Ectodermal cell (in vitro differentiated cells): Measurements from ENCODE around the gene GCC2.
"Not testable (repeated sequence)": the region's sequence is repeated elsewhere in the genome, so short reads cannot be mapped to it uniquely, and the experiment has no call there.

Experiments
- H3K27ac ChIP-seq: 2 replicates; pipeline ENCODE4 v1.7.0; 2013; ENCODE audit warnings: mild to moderate bottlenecking, low read depth, low read length; ENCODE audit not compliant: insufficient read depth, poor library complexity, severe bottlenecking
- H3K27me3 ChIP-seq: 2 replicates; pipeline ENCODE4 v1.7.0; 2013; ENCODE audit warnings: mild to moderate bottlenecking, low read length; ENCODE audit not compliant: insufficient read depth, control insufficient read depth, poor library complexity, severe bottlenecking
- H3K36me3 ChIP-seq: one replicate; pipeline ENCODE4 v1.7.0; 2013; ENCODE audit warnings: low read length; ENCODE audit not compliant: control insufficient read depth, insufficient read depth
- H3K4me1 ChIP-seq: one replicate; pipeline ENCODE4 v1.7.0; 2013; ENCODE audit warnings: low read length; ENCODE audit not compliant: control insufficient read depth, insufficient read depth
- H3K4me3 ChIP-seq: 2 replicates; pipeline ENCODE4 v1.7.0; 2013; ENCODE audit warnings: low read depth, low read length, control low read depth; ENCODE audit not compliant: insufficient read depth
- H3K9me3 ChIP-seq: 2 replicates; pipeline ENCODE4 v1.7.0; 2013; ENCODE audit warnings: mild to moderate bottlenecking, low read length, moderate library complexity; ENCODE audit not compliant: control insufficient read depth
- WGBS, 2 experiments: methylation state at CpG; one replicate each; pipeline ENCODE4 v1.1.7; 2013; ENCODE audit warnings: missing lambda C conversion rate in 2 of 2; 5-methylcytosine and 5-hydroxymethylcytosine counted together

GCC2 gene

DNA sequence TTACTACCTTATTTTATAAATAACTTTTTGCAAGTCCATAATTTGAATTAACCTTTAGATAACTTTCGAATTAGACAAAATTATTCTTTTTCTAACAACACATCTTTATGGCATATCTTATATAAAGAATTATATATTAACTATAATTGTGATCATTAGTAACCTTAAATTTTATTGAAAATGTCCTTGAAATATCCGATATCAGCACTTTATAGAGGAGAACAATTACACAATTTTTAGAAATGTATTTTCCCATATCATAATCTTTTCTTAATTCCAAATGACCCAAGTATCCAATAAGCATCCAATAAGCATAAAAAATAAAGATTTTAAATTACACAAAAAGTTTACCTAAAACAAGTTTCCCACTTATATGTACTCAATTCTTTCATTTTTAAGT lies 7.3 kb upstream of the GCC2 start:
- 100% methylated on average over 1 of the region's 2 CpGs; no CpG with 5 or more reads in 1 of the 2 experiments for WGBS, 2 experiments

DNA sequence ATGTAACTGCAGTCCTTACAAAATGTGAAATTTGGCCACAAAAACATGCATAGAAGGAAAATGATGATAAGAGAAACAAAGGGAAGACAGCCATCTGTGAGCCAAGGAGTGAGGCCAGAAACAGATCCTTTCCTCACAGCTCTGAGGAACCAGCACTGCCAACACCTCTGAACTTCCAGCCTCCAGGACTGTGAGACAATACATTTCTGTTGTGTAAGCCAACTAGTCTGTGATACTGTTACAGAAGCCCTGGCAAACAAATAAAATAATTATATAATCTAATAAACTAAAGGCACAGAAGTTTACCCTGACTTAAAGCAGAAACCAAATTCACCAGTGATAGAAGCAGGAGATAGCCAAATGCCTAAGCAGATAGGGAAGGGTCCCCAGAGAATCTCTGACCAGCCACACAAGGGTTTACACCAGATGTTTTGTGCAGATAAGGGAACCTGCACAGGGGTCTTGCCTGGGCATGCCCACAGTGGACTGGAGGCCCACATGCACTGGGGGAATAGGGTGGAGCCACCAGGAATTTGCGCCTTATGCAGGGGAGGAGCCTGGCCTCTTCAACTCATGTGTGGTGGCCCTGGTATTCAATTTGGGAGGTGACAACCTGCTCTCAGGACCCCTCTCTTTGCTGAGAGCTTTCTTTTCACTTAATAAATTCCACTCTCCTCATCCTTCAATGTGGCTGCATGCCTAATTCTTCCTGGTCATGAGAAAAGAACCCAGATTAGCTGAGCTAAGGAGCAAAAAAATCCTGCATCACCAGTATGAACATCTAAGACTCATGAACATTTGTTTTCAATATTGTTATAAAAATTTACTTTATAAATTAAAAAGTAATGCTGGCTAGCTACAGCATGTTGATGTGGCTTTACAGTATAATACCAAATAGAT lies 3.8 kb upstream of the GCC2 start:
- Histone ChIP-seq H3K4me1 (peaks cover 3% of the 10 kb centered on the region), H3K4me3 (no peak overlapping the region), H3K9me3 (no peaks in the 10 kb centered on the region), H3K36me3 (no peaks in the 10 kb centered on the region), H3K27ac (no peak overlapping the region), H3K27me3 (no peaks in the 10 kb centered on the region)
- WGBS, 2 experiments = 89 to 91% methylated on average over 1 of the region's 1 CpG

More for the DNA sequence above, 7.3 kb upstream of the GCC2 start:
- Histone ChIP-seq H3K9me3 (no peaks in the 10 kb centered on the region), H3K4me1 (no peaks in the 10 kb centered on the region), H3K36me3 (no peaks in the 10 kb centered on the region), H3K4me3 (no peak overlapping the region), H3K27ac (no peak overlapping the region), H3K27me3 (no peaks in the 10 kb centered on the region)

DNA sequence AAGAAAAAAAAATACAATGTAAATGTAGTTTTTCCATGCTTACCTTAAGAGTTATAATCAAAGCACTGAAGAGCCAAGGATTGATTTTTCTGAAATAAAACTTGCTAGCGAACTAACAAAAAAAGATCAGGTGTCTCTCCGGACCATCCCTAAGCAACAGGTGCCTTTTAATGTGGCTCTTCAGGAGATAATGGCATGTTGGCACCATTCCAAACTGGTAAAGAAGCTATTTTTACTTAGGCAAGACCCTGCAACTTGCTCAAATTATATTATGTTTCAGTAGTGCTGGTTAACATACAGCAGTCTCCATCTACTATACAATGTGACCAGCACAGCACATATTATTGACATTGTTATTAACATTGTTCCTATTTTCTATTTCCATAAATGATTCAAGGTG lies 2.3 kb upstream of the GCC2 start:
- peaks cover 6% of the 10 kb centered on the region for H3K4me1 ChIP-seq
- no peak overlapping the region for H3K4me3 ChIP-seq
- WGBS, 2 experiments = 89 to 95% methylated on average over 2 of the region's 2 CpGs
- H3K9me3 ChIP-seq = no peaks in the 10 kb centered on the region
- no peaks in the 10 kb centered on the region for H3K27me3 ChIP-seq
- no peak overlapping the region for H3K27ac ChIP-seq
- H3K36me3 ChIP-seq = no peaks in the 10 kb centered on the region

DNA sequence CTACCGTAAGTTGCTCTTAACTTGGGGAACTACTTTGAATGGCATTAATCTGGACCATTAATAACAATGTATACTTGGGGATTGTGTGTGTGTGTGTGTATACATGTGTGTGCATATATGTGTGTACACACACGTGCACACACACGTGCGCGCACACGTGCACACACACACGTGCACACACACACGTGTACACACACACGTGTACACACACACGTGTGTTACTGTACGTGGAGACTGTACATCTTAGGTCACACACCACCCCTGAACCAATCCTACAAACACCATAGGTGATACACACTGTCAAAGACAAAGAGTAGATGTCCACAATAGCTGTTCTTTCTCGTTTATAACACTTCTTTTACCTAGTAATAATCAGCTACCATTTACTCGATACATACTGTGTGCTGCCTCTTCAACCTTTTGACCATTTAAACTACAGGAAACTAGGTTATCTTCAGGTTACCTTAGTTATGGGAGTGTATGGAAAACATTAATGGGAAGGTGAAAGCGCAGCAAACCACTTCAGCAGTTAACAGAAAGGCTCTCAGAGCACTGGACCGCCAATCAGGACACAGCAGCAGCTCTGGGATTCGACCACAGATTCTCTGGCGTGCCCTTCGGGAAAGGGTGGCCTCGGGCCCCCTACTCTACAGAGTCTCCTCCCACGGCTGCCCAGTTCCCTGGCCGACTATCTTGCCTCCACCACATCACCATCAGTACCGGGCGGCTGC lies 894 bp upstream of the GCC2 start:
- Histone ChIP-seq H3K4me1 (peaks cover 6% of the 10 kb centered on the region), H3K9me3 (no peaks in the 10 kb centered on the region), H3K27me3 (no peaks in the 10 kb centered on the region), H3K36me3 (peaks cover 11% of the 10 kb centered on the region), H3K4me3 (peak overlapping the region; percentile 62), H3K27ac (peak overlapping the region; percentile 9)
- 46% methylated on average over 23 of the region's 23 CpGs for WGBS, 2 experiments

DNA sequence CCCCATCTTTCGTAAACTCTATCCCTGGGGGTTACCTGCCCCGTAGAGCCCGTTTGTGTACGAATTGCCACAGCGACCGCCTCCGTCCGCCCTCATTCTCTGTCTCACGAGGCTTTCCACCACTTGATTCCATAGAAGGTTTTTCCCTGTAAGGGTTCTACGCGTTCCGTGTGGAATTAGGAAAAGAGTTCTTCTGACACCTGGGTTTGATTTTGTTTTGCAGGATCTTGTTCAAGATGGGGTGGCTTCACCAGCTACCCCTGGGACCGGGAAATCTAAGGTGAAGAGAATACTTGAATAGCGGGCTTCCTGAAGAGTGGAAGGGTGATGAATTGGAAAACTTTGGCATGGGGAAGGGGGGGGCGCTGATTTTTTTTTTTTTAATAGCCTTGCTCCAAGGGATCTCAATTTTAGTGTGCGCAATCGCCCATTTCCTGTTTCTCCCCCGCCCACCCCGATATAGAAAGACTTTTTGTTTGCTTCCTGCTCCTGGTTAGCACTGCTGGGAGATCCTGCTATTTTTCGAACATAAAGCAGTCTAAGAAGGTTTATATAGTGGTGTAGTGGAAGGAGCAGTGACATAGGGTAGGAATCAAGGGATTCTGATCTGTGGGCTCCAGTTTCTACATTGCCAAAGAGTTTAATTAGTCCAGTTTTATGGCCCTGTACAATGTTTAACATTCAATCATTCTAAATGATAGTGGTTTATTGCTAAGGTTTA lies 564 bp downstream of the GCC2 start:
- H3K9me3 ChIP-seq = no peaks in the 10 kb centered on the region
- H3K4me3 ChIP-seq = peak overlapping the region; percentile 62
- H3K36me3 ChIP-seq = peaks cover 11% of the 10 kb centered on the region
- H3K4me1 ChIP-seq = peaks cover 6% of the 10 kb centered on the region
- WGBS, 2 experiments = 4 to 5% methylated on average over 19 to 20 of the region's 20 CpGs
- peak overlapping the region; percentile 77 for H3K27ac ChIP-seq
- no peaks in the 10 kb centered on the region for H3K27me3 ChIP-seq

DNA sequence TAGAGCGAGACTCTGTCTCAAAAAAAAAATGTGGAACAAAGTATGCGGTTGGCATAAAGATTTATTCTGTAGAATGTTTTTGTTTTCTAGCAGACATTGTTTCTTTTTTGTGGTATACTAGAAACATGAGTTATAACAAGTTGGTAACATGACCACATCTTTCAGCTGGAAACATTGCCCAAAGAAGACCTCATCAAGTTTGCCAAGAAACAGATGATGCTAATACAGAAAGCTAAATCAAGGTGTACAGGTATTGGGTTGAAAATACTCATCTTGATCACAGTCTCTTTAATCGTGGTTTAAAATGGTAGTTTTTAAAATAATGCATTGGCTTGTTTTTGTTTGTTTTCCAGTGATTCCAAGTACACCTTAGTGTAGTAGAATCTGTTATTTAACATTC lies 1.9 kb downstream of the GCC2 start:
- H3K9me3 ChIP-seq = no peaks in the 10 kb centered on the region
- 95 to 96% methylated on average over 3 of the region's 3 CpGs for WGBS, 2 experiments
- no peak overlapping the region for H3K4me3 ChIP-seq

DNA sequence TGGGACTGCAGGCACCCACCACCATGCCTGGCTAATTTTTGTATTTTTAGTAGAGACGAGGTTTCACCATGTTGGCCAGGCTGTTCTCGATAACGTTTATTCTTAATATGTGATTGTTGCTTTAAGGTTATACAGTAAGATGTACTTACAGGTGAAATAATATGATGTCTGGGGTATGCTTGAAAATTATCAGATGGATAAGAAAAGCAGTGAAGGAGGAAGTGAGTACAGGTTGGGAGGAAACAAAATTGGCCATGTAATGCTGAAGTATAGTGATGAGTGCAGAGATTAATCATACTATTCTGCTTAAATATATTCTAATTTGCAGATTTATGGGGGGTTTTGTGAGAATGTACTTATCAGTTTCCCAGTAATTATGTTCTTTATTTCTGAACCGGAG lies 3.0 kb downstream of the GCC2 start:
- H3K9me3 ChIP-seq = no peaks in the 10 kb centered on the region
- 78 to 81% methylated on average over 4 of the region's 4 CpGs for WGBS, 2 experiments
- H3K27ac ChIP-seq = no peak overlapping the region
- H3K36me3 ChIP-seq = peaks cover 22% of the 10 kb centered on the region
- no peaks in the 10 kb centered on the region for H3K27me3 ChIP-seq
- no peak overlapping the region for H3K4me3 ChIP-seq
- H3K4me1 ChIP-seq = peaks cover 6% of the 10 kb centered on the region

More for the DNA sequence above, 1.9 kb downstream of the GCC2 start:
- no peak overlapping the region for H3K27ac ChIP-seq
- H3K27me3 ChIP-seq = no peaks in the 10 kb centered on the region
- peaks cover 16% of the 10 kb centered on the region for H3K36me3 ChIP-seq
- peaks cover 6% of the 10 kb centered on the region for H3K4me1 ChIP-seq

DNA sequence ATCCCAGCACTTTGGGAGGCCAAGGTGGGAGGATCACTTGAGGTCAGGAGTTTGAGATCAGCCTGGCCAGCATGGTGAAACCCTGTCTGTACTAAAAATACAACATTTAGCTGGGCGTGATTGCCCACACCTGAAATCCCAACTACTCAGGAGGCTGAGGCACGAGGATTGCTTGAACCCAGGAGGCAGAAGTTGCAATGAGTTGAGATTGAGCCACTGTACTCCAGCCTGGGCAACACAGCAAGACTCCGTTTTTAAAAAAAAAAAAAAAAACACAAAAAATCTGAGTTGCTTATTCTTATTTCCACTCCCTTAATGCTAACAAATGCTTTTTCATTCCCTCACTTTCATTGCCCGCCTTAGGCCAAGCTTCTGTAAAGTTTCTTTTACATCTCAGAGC lies 4.5 kb downstream of the GCC2 start:
- not testable (repeated sequence) for H3K27ac ChIP-seq, H3K9me3 ChIP-seq, H3K4me1 ChIP-seq, H3K4me3 ChIP-seq, H3K27me3 ChIP-seq
- 93 to 95% methylated on average over 4 of the region's 4 CpGs for WGBS, 2 experiments
- H3K36me3 ChIP-seq = peaks cover 27% of the 10 kb centered on the region

DNA sequence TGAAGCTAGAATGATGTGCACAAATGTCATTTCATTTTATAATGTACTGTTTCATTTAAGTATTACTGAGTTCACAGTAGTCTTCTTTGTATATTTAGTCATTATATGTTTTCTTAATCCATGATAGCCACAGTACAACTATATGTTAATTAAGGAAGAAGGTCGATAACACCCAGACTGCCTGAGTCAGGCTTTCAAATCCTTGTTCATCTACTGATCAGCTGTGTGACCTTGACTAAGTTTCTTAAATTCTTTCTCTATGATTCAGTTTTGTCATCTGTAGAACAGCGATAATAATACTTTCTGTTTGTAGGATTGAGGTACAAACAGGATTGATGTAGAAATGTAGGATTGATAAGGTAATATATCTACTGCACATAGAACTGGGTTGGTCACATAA lies 5.4 kb downstream of the GCC2 start:
- no peaks in the 10 kb centered on the region for H3K9me3 ChIP-seq
- WGBS, 2 experiments = 88 to 100% methylated on average over 2 of the region's 2 CpGs
- H3K27ac ChIP-seq = no peak overlapping the region
- no peaks in the 10 kb centered on the region for H3K27me3 ChIP-seq
- H3K36me3 ChIP-seq = peaks cover 27% of the 10 kb centered on the region
- H3K4me1 ChIP-seq = peaks cover 6% of the 10 kb centered on the region
- H3K4me3 ChIP-seq = no peak overlapping the region

DNA sequence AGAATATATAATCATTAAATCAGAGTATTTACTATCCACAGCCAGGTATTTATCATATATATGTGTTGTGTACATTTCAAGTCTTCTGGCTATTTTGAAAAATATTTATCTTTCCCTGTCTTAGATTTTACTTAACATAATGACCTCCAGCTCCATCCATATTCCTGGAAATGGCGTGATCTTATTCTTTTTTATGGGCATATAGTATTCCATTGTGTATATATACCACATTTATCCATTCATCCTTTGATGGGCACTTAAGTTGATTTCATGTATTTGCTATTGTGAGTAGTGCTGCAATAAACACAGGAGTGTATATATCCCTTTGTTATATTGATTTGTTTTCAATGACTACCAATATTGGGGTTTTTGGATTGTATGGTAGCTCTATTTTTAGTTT lies 6.6 kb downstream of the GCC2 start:
- no peak overlapping the region for H3K27ac ChIP-seq
- whole genome bisulfite sequencing, 2 experiments = 80% methylated on average over 1 of the region's 1 CpG; no CpG with 5 or more reads in 1 of the 2 experiments
- no peaks in the 10 kb centered on the region for H3K4me1 ChIP-seq
- no peaks in the 10 kb centered on the region for H3K27me3 ChIP-seq
- H3K36me3 ChIP-seq = peaks cover 27% of the 10 kb centered on the region
- H3K4me3 ChIP-seq = no peak overlapping the region
- no peaks in the 10 kb centered on the region for H3K9me3 ChIP-seq
